HG03520 (cell line): Measurements from ENCODE around the gene UGT2B17.
"Not testable (repeated sequence)": the region's sequence is repeated elsewhere in the genome, so short reads cannot be mapped to it uniquely, and the experiment has no call there.

Experiments used
- ATAC-seq: cut with Tn5 transposase; IDR thresholded peaks from one replicate; pipeline ENCODE4 v1.9.1; 2021; ENCODE audit warnings: mild to moderate bottlenecking, moderate library complexity; ENCODE audit not compliant: unreplicated experiment

Gene UGT2B17

DNA sequence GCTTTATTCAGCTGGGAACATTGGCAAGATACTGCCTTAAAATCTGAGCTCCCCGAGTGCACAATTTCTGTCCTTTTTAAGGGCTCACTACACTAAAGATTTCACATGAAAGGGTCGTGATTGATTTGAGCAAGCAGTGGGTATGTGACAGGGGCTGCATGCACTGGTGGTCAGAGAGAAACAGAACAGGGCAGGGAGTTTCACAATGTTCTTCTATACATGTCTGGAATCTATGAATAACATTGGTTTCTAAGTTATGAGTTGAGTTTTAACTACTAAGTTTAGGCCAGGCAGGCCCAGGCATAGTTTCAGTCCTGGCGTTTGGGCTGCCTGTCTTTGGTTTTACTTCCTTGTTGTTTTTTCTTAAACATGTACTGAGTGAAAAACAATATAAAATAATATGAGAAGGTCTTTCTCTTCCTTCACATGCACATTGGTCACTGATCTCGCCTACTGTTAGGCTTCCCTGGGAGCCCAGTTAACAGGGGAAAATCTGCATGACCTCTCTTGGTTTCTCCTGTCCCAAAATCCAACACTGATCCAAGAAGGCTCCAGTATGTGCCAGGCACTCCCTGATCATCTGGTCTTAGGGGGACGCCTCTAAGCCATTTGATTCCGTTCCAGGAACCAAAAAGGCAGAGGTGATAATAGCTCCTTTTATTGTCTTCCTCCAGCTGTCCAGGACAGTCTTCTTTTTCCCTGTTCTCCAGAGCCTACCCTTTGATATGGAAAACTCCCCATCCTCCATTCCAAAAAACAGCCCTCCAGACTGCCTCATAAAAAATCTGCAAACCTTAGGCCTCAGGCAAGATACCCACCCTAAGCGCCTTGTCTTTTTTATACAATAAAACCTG lies at the start of gene UGT2B17:
UGT2B17 (minus strand) TSS at position 51 of the 854 bp plus-strand sequence. CDS start 7,838 bp downstream, outside the sequence.
- peak; percentile 81 for ATAC-seq

GRCh38 chr4:68622731-68623130 lies 46.6 kb upstream of the UGT2B17 start:
- peak; percentile 71 for ATAC-seq

DNA sequence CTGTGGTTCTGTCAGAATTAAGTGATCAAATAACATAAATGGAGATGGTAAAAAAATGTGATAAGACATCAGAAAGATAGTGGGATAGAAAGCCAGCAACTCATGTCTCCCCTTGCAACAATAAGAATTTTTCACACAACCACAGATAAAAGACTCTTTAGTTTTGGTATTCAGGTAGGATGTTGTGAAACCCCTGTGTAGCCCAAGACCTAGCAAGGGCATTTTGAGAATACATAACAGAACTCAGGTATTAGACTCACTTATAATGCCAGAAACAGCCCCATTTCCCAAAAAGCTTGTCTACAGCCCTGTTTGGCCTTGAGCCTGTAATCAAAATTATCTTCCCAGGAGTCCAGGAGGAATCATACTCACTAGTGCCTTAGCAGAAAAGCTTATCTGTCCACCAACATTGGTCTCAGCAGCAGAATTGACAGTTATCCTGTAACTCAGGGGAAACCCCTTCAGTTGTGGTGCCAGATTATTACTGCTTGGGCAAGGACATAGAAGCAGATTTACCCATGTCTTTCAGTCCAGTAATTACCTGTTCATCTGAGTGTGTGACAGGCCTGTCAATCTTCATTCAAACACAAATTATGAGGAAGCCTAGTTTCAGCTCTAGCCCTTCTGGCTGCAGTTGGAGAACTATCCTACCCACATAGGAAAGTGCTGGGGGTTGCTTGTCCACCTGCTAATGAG lies 41.0 kb upstream of the UGT2B17 start:
- ATAC-seq, result no peak

GRCh38 chr4:68615699-68616422 lies 39.7 kb upstream of the UGT2B17 start:
- ATAC-seq, result no peak

DNA sequence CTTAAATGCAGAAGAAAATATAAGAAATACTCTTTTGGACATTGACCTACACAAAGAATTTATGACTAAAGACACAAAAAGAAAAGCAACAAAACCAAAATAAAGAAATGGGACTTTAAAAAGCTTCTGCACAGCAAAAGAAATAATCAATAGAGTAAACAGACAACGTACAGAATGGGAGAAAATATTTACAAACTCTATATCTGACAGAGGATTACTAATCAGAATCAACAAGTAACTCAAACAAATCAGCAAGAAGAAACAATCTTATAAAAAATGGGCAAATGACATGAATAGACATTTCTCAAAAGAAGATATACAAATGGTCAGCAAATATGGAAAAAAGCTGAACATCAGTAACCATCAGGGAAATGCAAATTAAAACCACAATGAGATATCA lies 37.6 kb upstream of the UGT2B17 start:
- ATAC-seq, result no peak

DNA sequence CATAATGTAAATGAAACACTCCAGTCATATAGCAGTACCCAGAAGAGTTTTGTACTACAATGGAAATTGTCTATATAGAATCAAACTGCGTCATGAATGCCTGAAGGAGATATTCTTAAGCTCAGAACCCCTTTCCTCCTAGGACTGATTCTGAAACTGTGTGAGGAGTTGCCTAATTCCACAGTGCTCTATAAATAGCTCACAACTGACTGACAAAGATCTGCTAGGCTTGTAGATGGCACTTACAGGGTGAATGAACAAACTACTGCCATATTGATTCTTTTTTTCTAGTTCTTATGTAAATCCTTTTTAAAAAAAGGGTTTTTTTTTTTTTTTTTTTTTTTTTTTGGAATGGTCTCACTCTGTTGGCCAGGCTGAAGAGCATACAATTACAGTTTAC lies 30.1 kb upstream of the UGT2B17 start:
- ATAC-seq, result no peak

- ATAC-seq, result no peak
Measured at GRCh38 chr4:68599150-68599549, 23.0 kb upstream of the UGT2B17 start.

DNA sequence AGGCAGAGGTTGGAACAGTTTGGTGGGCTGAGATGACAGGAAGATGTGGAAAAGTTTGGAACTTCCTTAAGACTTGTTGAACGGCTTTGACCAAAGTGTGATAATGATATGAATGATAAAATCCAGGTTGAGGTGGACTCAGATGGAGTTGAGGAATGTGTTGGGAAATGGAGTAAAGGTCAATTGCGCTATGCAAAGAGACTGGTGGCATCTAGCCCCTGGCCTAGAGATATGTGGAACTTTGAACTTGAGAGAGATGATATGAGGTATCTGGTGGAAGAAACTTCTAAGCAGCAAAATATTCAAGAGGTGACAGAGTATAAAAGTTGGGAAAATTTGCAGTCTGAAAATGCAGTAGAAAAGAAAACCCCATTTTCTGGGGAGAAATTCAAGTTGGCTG lies 21.4 kb upstream of the UGT2B17 start:
- no peak for ATAC-seq

DNA sequence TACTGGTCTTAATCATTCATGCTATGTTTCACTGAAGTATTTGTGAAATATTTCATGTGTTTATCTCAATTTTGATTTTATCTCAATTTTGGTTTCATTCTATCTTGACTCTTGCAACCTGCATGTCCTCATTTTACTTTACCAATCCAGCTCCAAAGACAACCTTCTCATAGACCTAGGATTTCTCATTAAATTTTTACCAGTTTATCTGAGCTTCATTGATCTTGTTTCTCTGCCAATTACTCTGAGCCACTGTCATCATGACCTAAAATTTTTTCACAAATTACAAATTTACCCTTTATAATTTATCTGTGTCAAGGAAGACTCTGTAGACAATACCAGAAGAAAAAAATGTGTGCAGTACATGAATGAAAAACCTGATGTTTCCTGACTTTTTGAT lies 18.6 kb upstream of the UGT2B17 start:
- ATAC-seq, result no peak

DNA sequence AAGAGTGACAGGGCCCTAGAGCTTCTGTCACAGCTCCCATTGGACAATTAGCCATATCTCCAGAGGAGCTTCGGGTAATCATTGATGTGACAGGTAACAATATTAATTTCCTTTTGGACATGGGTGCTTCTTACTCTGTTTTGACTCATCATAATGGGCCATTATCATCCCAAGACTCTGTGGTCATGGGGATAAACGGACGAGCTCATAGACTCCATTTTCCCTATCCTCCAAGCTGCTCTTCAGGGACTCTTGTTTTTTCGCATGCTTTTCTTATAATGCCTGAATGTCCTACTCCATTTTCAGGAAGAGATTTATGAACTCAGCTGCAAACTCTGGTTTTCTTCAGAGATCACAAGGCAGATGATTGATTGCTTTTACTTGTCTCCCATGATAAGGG lies 17.0 kb upstream of the UGT2B17 start:
- ATAC-seq, result no peak

- ATAC-seq, result no peak
Measured at GRCh38 chr4:68592673-68593072, 16.6 kb upstream of the UGT2B17 start.

- ATAC-seq, result no peak
Measured at GRCh38 chr4:68591204-68591603, 15.1 kb upstream of the UGT2B17 start.

GRCh38 chr4:68589790-68590189 lies 13.7 kb upstream of the UGT2B17 start:
- ATAC-seq, result no peak

- ATAC-seq, result no peak
Measured at GRCh38 chr4:68582339-68582717, 6.2 kb upstream of the UGT2B17 start.

- no peak for ATAC-seq
Measured at GRCh38 chr4:68581383-68582338, 5.5 kb upstream of the UGT2B17 start.

DNA sequence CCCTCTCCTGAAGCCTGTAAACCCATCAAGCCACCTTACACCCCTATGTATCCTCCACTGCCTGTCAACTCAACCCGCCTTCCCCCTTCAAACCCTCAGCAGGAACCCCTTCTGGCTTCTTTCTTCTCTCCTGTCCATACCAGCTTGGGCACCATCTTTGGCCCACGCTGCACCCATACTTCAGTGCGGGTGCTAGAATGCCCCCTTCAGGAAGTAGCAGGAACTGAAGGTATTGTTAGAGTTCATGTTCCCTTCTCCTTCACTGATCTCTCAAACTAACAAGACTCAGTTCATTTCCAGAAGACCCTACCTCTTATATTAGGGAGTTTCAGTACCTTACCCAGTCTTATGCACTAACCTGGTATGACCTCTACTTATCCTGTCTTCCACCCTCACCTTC lies 1.5 kb upstream of the UGT2B17 start:
- no peak for ATAC-seq

GRCh38 chr4:68575636-68576035 lies 486 bp downstream of the UGT2B17 start:
- not testable (repeated sequence) for ATAC-seq

DNA sequence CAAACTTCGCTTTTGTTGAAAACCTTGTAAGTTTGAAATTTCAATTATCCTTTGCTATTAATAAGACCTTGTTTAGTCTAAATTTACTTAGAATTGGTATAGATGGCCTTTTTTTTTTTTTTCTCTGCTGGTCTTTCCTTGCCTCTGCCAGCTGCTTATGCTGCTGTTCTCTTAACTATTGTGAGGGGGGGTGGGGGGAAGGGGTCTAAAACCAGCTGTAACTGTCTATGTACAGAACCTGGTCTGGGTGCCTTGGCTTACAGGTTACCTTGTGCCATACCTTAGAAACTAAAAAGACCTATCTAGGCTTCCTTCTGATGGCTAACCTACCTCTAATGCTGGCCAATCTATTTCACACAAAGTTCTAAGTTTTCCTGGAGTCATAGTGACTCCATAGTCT lies 1.0 kb downstream of the UGT2B17 start:
- no peak for ATAC-seq

- ATAC-seq, result no peak
Measured at GRCh38 chr4:68572653-68573170, 3.4 kb downstream of the UGT2B17 start.

- ATAC-seq, result no peak
Measured at GRCh38 chr4:68570122-68570507, 6.0 kb downstream of the UGT2B17 start.
